Activated naive CD4-positive, alpha-beta T cell treated with anti-CD3 and anti-CD28 coated beads, Interleukin-2, amount 10 ng/mL, durations not matched to agents 7 days and 5 days (primary cell): ENCODE data around the gene BAG1.

Source experiments
- CTCF ChIA-PET: fragments of 350-600 bp; sonication (Branson Sonifier 250); formaldehyde crosslinking; loops from one replicate; lab custom pipeline; 2021; ENCODE audit warnings: antibody characterized with exemption; lab: Charles Lee
- DNase-seq: peaks from one replicate; pipeline ENCODE4 v3.0.0-alpha.2; 2020
- H3K27ac Mint-ChIP-seq: one replicate; pipeline ENCODE4 v1.8.0; 2021; ENCODE audit warnings: mild to moderate bottlenecking, moderate library complexity, mixed read lengths
- H3K27me3 Mint-ChIP-seq: one replicate; pipeline ENCODE4 v1.8.0; 2021; ENCODE audit warnings: mild to moderate bottlenecking, mixed read lengths
- H3K36me3 Mint-ChIP-seq: one replicate; pipeline ENCODE4 v1.8.0; 2021; ENCODE audit warnings: mixed read lengths
- H3K4me1 Mint-ChIP-seq: one replicate; pipeline ENCODE4 v1.8.0; 2021; ENCODE audit warnings: mixed read lengths
- H3K4me3 Mint-ChIP-seq: one replicate; pipeline ENCODE4 v1.8.0; 2021; ENCODE audit warnings: mild to moderate bottlenecking, moderate library complexity, mixed read lengths
- H3K9me3 Mint-ChIP-seq: one replicate; pipeline ENCODE4 v1.8.0; 2021; ENCODE audit warnings: mixed read lengths

The BAG1 gene

DNA sequence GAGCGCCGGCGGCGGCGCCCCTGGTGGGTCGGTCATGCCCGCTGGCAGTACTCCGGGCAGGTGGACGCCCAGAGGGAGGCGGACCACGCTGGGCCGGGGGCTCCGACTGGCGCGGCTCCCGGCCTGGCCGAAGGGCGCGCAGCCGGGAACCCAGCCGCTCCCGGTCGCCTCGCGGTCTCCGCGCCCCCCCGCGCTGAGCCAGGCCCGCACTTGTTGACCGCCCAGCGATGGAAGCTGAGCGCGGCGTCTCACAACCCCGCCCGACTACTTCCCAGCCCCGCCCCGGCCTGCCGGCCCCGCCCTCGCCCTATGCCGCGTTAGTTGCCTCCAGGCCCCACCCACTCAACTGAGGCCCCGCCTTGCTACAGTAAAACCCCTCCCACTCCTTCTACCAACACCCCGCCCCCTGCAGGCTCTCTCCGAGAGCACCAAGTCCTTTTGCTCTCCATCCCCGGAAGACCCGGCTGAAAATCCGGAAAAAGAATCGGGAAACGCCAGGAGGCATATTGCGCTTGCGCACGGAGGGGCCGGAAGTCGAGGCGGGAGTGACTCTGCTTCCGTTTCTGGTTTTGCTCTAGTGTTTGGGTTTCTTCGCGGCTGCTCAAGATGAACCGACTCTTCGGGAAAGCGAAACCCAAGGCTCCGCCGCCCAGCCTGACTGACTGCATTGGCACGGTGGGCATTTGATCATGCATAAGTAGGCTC, at the start of gene BAG1, which contains the start of gene CHMP5:
TSS of gene BAG1 (minus strand) at position 236 of the 705 bp plus-strand sequence.
TSS of gene CHMP5 (plus strand) at position 577 of the 705 bp plus-strand sequence. CDS start at position 607, 30 bp downstream.
- H3K27ac Mint-ChIP-seq, result peak within 1 kb of the TSS; percentile 96
- peak; percentile 100 for DNase-seq
- CTCF ChIA-PET, result interaction anchor here (0.9 kb wide), 1 partner anchor 38 kb away, joined by 5 read pairs; no protein-coding TSS in a partner anchor
- peaks cover 54% of the 10 kb centered on the region for H3K36me3 Mint-ChIP-seq
- H3K4me3 Mint-ChIP-seq, result peak within 1 kb of the TSS; percentile 83
- peaks cover 55% of the 10 kb centered on the region for H3K4me1 Mint-ChIP-seq
- H3K9me3 Mint-ChIP-seq, result no peaks in the 10 kb centered on the region
- H3K27me3 Mint-ChIP-seq, result no peaks in the 10 kb centered on the region

DNA sequence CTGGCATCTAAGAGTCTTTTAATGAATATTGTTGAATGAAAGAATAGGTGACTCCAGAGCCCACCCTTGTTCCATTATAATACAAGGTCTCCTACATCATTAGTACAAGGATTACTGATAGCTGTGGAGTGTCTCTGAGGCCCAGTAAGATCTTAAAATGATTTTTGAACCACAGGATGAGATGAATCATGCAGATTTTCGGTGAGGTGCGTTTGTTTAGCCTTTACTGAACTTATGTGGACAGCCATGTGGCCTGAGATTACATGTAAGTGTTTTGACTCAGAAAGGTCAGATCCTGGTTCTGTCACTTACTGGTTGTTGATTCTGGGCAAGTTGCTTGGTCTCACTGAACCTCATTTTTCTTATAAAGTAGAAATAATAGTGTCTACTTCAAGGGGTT, 47.4 kb upstream of the BAG1 start:
- Mint-ChIP-seq H3K4me1 (no peaks in the 10 kb centered on the region), H3K36me3 (peaks cover 52% of the 10 kb centered on the region), H3K27ac (no peak overlapping the region), H3K27me3 (no peaks in the 10 kb centered on the region), H3K4me3 (no peak overlapping the region), H3K9me3 (no peaks in the 10 kb centered on the region)
- no peak for DNase-seq
- CTCF ChIA-PET, result no interaction called here

GRCh38 chr9:33310748-33311147, 46.2 kb upstream of the BAG1 start:
- no peaks in the 10 kb centered on the region for H3K4me1 Mint-ChIP-seq
- no peak overlapping the region for H3K4me3 Mint-ChIP-seq
- H3K9me3 Mint-ChIP-seq, result no peaks in the 10 kb centered on the region
- H3K27me3 Mint-ChIP-seq, result no peaks in the 10 kb centered on the region
- DNase-seq, result no peak
- no peak overlapping the region for H3K27ac Mint-ChIP-seq
- H3K36me3 Mint-ChIP-seq, result peaks cover 41% of the 10 kb centered on the region
- CTCF ChIA-PET, result interaction anchor here (1.1 kb wide), 1 partner anchor 29 kb away, joined by 3 read pairs; no protein-coding TSS in a partner anchor

- no peak for DNase-seq
- H3K4me3 Mint-ChIP-seq, result no peak overlapping the region
- H3K4me1 Mint-ChIP-seq, result no peaks in the 10 kb centered on the region
- CTCF ChIA-PET, result interaction anchor here (0.6 to 0.8 kb wide), 2 partner anchors 64 to 156 kb away, joined by 3 read pairs; no protein-coding TSS in a partner anchor
- no peak overlapping the region for H3K27ac Mint-ChIP-seq
- peaks cover 37% of the 10 kb centered on the region for H3K36me3 Mint-ChIP-seq
- no peaks in the 10 kb centered on the region for H3K27me3 Mint-ChIP-seq
- H3K9me3 Mint-ChIP-seq, result no peaks in the 10 kb centered on the region
These were observed 45.4 kb upstream of the BAG1 start for GRCh38 chr9:33309903-33310302.

DNA sequence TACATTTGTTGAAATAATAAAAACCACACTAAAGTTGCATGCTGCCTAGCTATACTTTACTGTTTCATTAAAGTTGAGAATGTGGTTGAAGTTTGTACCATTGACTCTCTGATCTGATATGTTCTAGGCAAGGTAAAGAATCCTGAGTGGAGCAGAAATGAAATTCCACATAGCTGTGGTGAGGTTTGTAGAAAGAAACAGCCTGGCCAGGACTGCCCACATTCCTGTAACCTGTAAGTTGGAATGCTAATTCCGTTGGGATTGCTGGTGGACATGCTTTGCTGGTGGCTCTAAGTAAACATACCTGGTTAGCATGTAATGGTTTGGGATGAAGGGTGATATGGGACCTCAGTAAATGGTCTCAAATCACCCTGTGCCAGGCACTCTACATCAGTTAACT, 42.6 kb upstream of the BAG1 start:
- H3K36me3 Mint-ChIP-seq, result peaks cover 28% of the 10 kb centered on the region
- H3K9me3 Mint-ChIP-seq, result no peaks in the 10 kb centered on the region
- H3K27me3 Mint-ChIP-seq, result no peaks in the 10 kb centered on the region
- no peaks in the 10 kb centered on the region for H3K4me1 Mint-ChIP-seq
- CTCF ChIA-PET, result interaction anchor here (0.5 to 1.3 kb wide), 2 partner anchors 8 to 160 kb away, joined by 3 read pairs; no protein-coding TSS in a partner anchor
- no peak overlapping the region for H3K4me3 Mint-ChIP-seq
- H3K27ac Mint-ChIP-seq, result no peak overlapping the region
- DNase-seq, result no peak

DNA sequence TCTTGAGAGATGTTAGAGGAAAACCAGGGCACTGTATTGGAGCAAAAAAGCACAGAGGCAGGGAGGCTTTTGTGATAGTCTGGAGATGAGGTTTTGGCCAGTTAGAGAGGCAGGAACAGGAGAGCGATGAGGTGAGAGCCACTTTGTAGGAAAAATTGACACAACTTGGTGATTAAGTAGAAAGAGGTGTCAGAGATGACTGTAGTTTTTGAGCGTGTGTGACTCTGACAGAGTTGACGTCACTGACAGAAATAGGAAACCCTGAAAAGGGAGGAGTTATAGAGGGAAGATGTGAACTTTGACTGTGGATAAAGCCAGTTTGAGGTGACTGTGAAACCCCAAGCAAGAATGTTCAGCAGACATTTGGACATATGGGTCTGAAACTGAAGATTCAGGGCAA, 41.5 kb upstream of the BAG1 start:
- peaks cover 23% of the 10 kb centered on the region for H3K36me3 Mint-ChIP-seq
- no peak overlapping the region for H3K4me3 Mint-ChIP-seq

DNA sequence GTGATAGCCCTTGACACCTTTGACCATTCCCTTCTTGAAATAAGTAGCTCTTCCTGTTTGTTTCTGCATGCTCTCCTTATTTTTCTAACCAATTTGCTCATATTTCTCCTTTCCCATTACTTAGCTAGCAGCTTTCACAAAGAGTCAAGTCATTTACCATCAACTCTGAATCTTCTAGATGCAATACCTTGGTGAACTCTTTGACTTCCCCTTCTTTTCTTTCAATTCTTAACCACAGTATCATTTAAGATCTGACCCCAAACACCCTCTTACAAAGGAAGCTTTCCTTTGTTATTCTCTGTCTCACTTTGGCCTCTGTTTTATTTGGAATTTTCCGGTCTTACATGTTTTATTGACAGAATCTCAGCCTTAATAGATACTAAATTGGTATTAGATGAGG, 39.9 kb upstream of the BAG1 start:
- Mint-ChIP-seq H3K4me3 (no peak overlapping the region), H3K27ac (no peak overlapping the region), H3K9me3 (no peaks in the 10 kb centered on the region), H3K4me1 (peaks cover 7% of the 10 kb centered on the region), H3K27me3 (no peaks in the 10 kb centered on the region), H3K36me3 (peaks cover 30% of the 10 kb centered on the region)
- no peak for DNase-seq
- CTCF ChIA-PET, result interaction anchor here (0.6 to 1.5 kb wide), 5 partner anchors 18 to 208 kb away, joined by 3 to 4 read pairs (median 3); no protein-coding TSS in a partner anchor

More for the DNA sequence above, 41.5 kb upstream of the BAG1 start:
- no peak overlapping the region for H3K27ac Mint-ChIP-seq
- H3K9me3 Mint-ChIP-seq, result no peaks in the 10 kb centered on the region
- DNase-seq, result no peak
- H3K27me3 Mint-ChIP-seq, result no peaks in the 10 kb centered on the region
- CTCF ChIA-PET, result no interaction called here
- peaks cover 1% of the 10 kb centered on the region for H3K4me1 Mint-ChIP-seq

GRCh38 chr9:33300546-33300945, 36.0 kb upstream of the BAG1 start:
- Mint-ChIP-seq H3K9me3 (no peaks in the 10 kb centered on the region), H3K27ac (no peak overlapping the region), H3K4me1 (peaks cover 43% of the 10 kb centered on the region), H3K27me3 (no peaks in the 10 kb centered on the region), H3K36me3 (peaks cover 51% of the 10 kb centered on the region), H3K4me3 (no peak overlapping the region)
- DNase-seq, result no peak
- CTCF ChIA-PET, result interaction anchor here (0.7 to 1.2 kb wide), 2 partner anchors 42 to 152 kb away, joined by 3 to 4 read pairs; no protein-coding TSS in a partner anchor

GRCh38 chr9:33297432-33297831, 32.9 kb upstream of the BAG1 start:
- Mint-ChIP-seq H3K36me3 (peaks cover 65% of the 10 kb centered on the region), H3K27ac (peak overlapping the region; percentile 73), H3K4me1 (peaks cover 71% of the 10 kb centered on the region), H3K4me3 (no peak overlapping the region), H3K27me3 (no peaks in the 10 kb centered on the region), H3K9me3 (no peaks in the 10 kb centered on the region)
- DNase-seq, result peak; percentile 33
- CTCF ChIA-PET, result interaction anchor here (1.2 to 2.7 kb wide), 5 partner anchors 10 to 175 kb away, joined by 3 to 13 read pairs (median 4); partner anchors contain the start of gene AQP3

DNA sequence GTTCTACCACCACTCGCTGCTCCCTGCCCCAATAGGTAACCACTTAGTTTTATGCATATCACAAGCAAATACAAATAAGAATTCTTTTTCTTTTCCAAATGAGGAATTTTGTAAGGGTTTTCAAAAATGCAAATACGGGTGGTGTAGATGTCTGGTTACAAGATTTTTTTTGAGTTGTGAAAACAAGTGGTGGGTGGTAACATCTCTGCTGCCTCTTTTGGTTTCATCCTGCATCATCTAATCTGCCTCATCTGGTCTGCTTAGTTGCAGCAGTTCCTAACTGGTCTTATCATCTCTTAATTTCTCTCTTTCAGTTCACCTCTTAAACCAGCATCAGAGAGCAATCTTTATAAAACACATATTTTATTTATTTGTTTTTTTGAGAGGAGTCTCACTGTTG, 31.1 kb upstream of the BAG1 start:
- Mint-ChIP-seq H3K9me3 (no peaks in the 10 kb centered on the region), H3K4me1 (peaks cover 86% of the 10 kb centered on the region), H3K27me3 (peaks cover under 1% of the 10 kb centered on the region), H3K4me3 (no peak overlapping the region), H3K36me3 (peaks cover 72% of the 10 kb centered on the region), H3K27ac (no peak overlapping the region)
- no peak for DNase-seq
- CTCF ChIA-PET, result no interaction called here

GRCh38 chr9:33294670-33295432, 30.3 kb upstream of the BAG1 start:
- peaks cover 5% of the 10 kb centered on the region for H3K27me3 Mint-ChIP-seq
- peaks cover 73% of the 10 kb centered on the region for H3K36me3 Mint-ChIP-seq
- H3K4me3 Mint-ChIP-seq, result no peak overlapping the region
- no peak for DNase-seq
- H3K27ac Mint-ChIP-seq, result no peak overlapping the region
- H3K9me3 Mint-ChIP-seq, result no peaks in the 10 kb centered on the region
- CTCF ChIA-PET, result no interaction called here
- H3K4me1 Mint-ChIP-seq, result peaks cover 89% of the 10 kb centered on the region

GRCh38 chr9:33293782-33294181, 29.3 kb upstream of the BAG1 start:
- DNase-seq, result no peak
- Mint-ChIP-seq H3K4me1 (peaks cover 83% of the 10 kb centered on the region), H3K9me3 (no peaks in the 10 kb centered on the region), H3K36me3 (peaks cover 64% of the 10 kb centered on the region), H3K27me3 (peaks cover 5% of the 10 kb centered on the region), H3K27ac (no peak overlapping the region), H3K4me3 (no peak overlapping the region)
- CTCF ChIA-PET, result no interaction called here

DNA sequence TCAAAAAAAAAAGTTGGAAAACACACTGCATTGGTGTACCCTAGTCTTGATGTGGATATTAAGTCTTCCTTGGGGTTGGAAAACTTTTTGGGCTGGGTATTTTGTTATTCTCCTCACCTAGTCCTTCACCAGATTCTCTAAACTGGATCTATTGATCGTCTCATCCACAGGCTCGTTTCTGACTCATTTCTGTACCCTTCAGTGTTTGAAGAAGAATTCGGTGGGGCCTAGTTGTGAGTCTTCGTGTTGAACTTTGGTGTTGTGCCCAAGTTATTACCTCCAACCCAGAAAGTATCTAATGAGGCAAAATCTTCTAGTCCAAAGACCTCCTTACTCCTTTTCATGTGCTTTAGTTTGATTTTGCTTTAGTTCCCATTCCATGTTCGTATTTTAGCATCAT, 27.4 kb upstream of the BAG1 start:
- H3K9me3 Mint-ChIP-seq, result no peaks in the 10 kb centered on the region
- H3K4me1 Mint-ChIP-seq, result peaks cover 77% of the 10 kb centered on the region
- H3K4me3 Mint-ChIP-seq, result peak overlapping the region; percentile 91
- DNase-seq, result no peak
- peak overlapping the region; percentile 100 for H3K27ac Mint-ChIP-seq
- H3K27me3 Mint-ChIP-seq, result peaks cover 5% of the 10 kb centered on the region
- H3K36me3 Mint-ChIP-seq, result peaks cover 49% of the 10 kb centered on the region
- CTCF ChIA-PET, result no interaction called here

- Mint-ChIP-seq H3K36me3 (peaks cover 44% of the 10 kb centered on the region), H3K4me3 (peak overlapping the region; percentile 91), H3K4me1 (peaks cover 74% of the 10 kb centered on the region), H3K9me3 (no peaks in the 10 kb centered on the region), H3K27me3 (peaks cover 5% of the 10 kb centered on the region), H3K27ac (peak overlapping the region; percentile 100)
- CTCF ChIA-PET, result interaction anchor here (1.6 to 1.7 kb wide), 2 partner anchors 125 to 162 kb away, joined by 5 to 6 read pairs; no protein-coding TSS in a partner anchor
- no peak for DNase-seq
These were observed 26.5 kb upstream of the BAG1 start for GRCh38 chr9:33291031-33291397.
